Chondrocyte (in vitro differentiated cells): ENCODE results near the gene TBC1D7. TPM values are rescaled to one million over a fixed set of nuclear protein-coding genes. Genes with fewer than 3 reads are reported as not detected.

Experiments
- DNase-seq: peaks from one replicate; pipeline ENCODE4 v3.0.0; 2021; ENCODE audit warnings: mixed read lengths, low spot score
- H3K27ac Mint-ChIP-seq: one replicate; pipeline ENCODE4 v1.8.0; 2021; ENCODE audit warnings: mild to moderate bottlenecking, moderate library complexity, mixed read lengths; ENCODE audit not compliant: unreplicated experiment
- H3K27me3 Mint-ChIP-seq: 2 replicates; pipeline ENCODE4 v1.8.0; 2021; ENCODE audit warnings: low read depth, mixed read lengths
- H3K36me3 Mint-ChIP-seq: 2 replicates; pipeline ENCODE4 v1.8.0; 2021; ENCODE audit warnings: low read depth, mixed read lengths
- H3K4me1 Mint-ChIP-seq: 2 replicates; pipeline ENCODE4 v1.8.0; 2021; ENCODE audit warnings: low read depth, mild to moderate bottlenecking, mixed read lengths
- H3K4me3 Mint-ChIP-seq: one replicate; pipeline ENCODE4 v1.8.0; 2021; ENCODE audit warnings: mild to moderate bottlenecking, moderate library complexity, mixed read lengths; ENCODE audit not compliant: unreplicated experiment
- H3K9me3 Mint-ChIP-seq: 2 replicates; pipeline ENCODE4 v1.8.0; 2021; ENCODE audit warnings: low read depth, mixed read lengths
- total RNA-seq: library from RNA; stranded (reverse); gene quantifications from 3 replicates; pipeline ENCODE4 v1.2.1, GENCODE V29; 2021
- TF ChIP-seq, protein P1 (sequence below): fragments of 200-600 bp; sonication (generic); IDR thresholded peaks from 2 replicates; pipeline ENCODE4 v1.5.0; 2021; ENCODE audit warnings: antibody characterized with exemption, mild to moderate bottlenecking, moderate library complexity

Gene TBC1D7
- total RNA-seq, 1 donor from 2014 or later = 19.4 TPM

DNA sequence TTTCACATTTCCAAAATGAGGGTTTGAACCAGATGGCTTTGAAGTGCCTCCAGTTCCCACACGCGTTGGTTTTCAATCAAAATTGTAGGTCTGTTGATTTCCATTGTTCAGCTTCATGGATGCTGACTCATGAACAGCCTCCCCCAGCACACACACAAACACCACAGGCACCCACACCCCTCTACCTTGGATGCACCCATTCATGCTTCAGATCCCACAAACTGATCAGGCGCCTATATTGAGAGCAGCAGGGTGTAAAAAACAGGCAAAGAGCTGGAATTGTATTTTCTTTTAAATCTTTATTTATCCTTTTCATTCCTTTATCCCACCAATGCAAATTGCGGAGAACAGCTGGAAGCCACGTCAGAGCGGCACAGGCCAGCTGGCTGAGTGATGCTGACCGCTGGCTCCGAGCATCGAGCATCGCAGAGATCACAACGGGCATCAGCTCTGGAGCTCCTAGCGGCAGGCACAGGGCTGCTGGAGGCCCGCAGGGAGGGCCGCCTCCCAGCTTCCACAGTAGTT is 29.3 kb upstream of the TBC1D7 start:
- TF ChIP-seq, protein P1, sequence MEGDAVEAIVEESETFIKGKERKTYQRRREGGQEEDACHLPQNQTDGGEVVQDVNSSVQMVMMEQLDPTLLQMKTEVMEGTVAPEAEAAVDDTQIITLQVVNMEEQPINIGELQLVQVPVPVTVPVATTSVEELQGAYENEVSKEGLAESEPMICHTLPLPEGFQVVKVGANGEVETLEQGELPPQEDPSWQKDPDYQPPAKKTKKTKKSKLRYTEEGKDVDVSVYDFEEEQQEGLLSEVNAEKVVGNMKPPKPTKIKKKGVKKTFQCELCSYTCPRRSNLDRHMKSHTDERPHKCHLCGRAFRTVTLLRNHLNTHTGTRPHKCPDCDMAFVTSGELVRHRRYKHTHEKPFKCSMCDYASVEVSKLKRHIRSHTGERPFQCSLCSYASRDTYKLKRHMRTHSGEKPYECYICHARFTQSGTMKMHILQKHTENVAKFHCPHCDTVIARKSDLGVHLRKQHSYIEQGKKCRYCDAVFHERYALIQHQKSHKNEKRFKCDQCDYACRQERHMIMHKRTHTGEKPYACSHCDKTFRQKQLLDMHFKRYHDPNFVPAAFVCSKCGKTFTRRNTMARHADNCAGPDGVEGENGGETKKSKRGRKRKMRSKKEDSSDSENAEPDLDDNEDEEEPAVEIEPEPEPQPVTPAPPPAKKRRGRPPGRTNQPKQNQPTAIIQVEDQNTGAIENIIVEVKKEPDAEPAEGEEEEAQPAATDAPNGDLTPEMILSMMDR = no peak
- no peaks in the 10 kb centered on the region for H3K9me3 Mint-ChIP-seq
- H3K27me3 Mint-ChIP-seq = no peaks in the 10 kb centered on the region
- H3K36me3 Mint-ChIP-seq = no peaks in the 10 kb centered on the region
- H3K27ac Mint-ChIP-seq = no peak overlapping the region
- H3K4me1 Mint-ChIP-seq = peaks cover 41% of the 10 kb centered on the region
- no peak overlapping the region for H3K4me3 Mint-ChIP-seq
- no peak for DNase-seq

GRCh38 chr6:13355999-13356785 is 27.9 kb upstream of the TBC1D7 start:
- peak overlapping the region; percentile 81 for H3K27ac Mint-ChIP-seq
- no peaks in the 10 kb centered on the region for H3K27me3 Mint-ChIP-seq
- H3K4me1 Mint-ChIP-seq = peaks cover 40% of the 10 kb centered on the region
- no peak overlapping the region for H3K4me3 Mint-ChIP-seq
- TF ChIP-seq, protein P1 = no peak
- DNase-seq = no peak
- H3K9me3 Mint-ChIP-seq = no peaks in the 10 kb centered on the region
- H3K36me3 Mint-ChIP-seq = no peaks in the 10 kb centered on the region

GRCh38 chr6:13355043-13355945 is 27.0 kb upstream of the TBC1D7 start:
- Mint-ChIP-seq H3K4me1 (peaks cover 33% of the 10 kb centered on the region), H3K27ac (peak overlapping the region; percentile 91), H3K36me3 (no peaks in the 10 kb centered on the region), H3K4me3 (no peak overlapping the region), H3K9me3 (no peaks in the 10 kb centered on the region), H3K27me3 (no peaks in the 10 kb centered on the region)
- TF ChIP-seq, protein P1 = no peak
- DNase-seq = no peak

GRCh38 chr6:13354331-13355042 is 26.1 kb upstream of the TBC1D7 start:
- DNase-seq = no peak

More at GRCh38 chr6:13354331-13355042, 26.1 kb upstream of the TBC1D7 start:
- Mint-ChIP-seq H3K9me3 (no peaks in the 10 kb centered on the region), H3K36me3 (no peaks in the 10 kb centered on the region), H3K4me1 (peaks cover 33% of the 10 kb centered on the region), H3K27ac (peak overlapping the region; percentile 91), H3K4me3 (peak overlapping the region; percentile 13), H3K27me3 (no peaks in the 10 kb centered on the region)
- TF ChIP-seq, protein P1 = no peak
